Measurements from ENCODE around the gene LTO1. TPM values are rescaled to one million over a fixed set of nuclear protein-coding genes. Genes with fewer than 3 reads are reported as not detected.
"Not testable (repeated sequence)": the region's sequence is repeated elsewhere in the genome, so short reads cannot be mapped to it uniquely, and the experiment has no call there.

LTO1 gene
- total and polyA plus RNA-seq, 8 donors, result 18.0 to 45.3 (median 28.7) TPM

DNA sequence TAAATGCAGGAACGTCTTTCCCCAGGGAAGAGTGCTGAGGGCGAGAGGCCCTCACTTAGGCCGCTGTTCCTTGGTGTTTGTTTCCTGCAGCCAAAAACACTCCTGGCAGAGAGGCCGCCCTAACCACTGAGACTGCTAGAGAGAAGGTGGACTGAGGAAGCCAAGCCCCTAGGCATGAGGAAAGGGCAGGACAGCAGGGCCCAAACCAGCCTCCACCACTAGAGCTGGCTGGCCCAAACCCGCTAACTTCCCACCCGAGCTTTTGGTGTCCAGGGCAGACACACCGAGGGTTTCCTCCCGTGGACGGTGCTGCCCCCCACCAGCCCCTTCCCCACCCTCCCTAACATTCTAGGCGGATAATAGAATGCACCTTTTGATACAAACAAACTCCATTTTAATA is 22.7 kb upstream of the LTO1 start:
- no peaks in the 10 kb centered on the region for H3K36me3 ChIP-seq
- TF ChIP-seq, protein P1, sequence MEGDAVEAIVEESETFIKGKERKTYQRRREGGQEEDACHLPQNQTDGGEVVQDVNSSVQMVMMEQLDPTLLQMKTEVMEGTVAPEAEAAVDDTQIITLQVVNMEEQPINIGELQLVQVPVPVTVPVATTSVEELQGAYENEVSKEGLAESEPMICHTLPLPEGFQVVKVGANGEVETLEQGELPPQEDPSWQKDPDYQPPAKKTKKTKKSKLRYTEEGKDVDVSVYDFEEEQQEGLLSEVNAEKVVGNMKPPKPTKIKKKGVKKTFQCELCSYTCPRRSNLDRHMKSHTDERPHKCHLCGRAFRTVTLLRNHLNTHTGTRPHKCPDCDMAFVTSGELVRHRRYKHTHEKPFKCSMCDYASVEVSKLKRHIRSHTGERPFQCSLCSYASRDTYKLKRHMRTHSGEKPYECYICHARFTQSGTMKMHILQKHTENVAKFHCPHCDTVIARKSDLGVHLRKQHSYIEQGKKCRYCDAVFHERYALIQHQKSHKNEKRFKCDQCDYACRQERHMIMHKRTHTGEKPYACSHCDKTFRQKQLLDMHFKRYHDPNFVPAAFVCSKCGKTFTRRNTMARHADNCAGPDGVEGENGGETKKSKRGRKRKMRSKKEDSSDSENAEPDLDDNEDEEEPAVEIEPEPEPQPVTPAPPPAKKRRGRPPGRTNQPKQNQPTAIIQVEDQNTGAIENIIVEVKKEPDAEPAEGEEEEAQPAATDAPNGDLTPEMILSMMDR (IDR thresholded peaks at IDR 0.05), result no peak
- no peak overlapping the region for H3K27ac ChIP-seq
- H3K4me3 ChIP-seq, result no peak overlapping the region
- DNase-seq, result no peak
- intact Hi-C loops (cut with DNase I), result loop anchor here in 1 of 2 donors (10.0 kb wide), 1 partner anchor 497 kb away; no protein-coding TSS in a partner anchor
- H3K27me3 ChIP-seq, result peaks cover 20 to 90% of the 10 kb centered on the region in 2 donors
- no peak for ATAC-seq
- peaks cover 0 to 4% of the 10 kb centered on the region in 2 donors for H3K4me1 ChIP-seq
- no peaks in the 10 kb centered on the region for H3K9me3 ChIP-seq

DNA sequence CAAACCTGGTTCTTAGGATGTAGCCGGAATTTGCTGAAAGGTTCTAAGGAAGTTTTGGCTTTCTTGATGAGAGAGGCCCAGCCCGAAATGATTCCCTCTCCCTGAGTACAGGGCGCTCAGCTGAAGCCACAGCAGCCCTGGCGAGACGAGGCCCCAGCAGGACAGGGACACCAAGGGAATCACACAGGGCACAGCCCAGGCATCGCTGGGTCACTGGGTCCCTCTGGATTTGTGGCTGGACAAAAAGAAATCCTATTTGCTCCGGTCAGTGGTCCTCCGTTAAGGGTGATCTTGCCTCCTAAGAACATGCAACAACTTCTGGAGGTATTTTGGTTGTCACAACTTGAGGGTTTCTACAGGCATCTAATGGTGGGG is 22.3 kb upstream of the LTO1 start:
- intact Hi-C loops (cut with DNase I), result loop anchor here in 1 of 2 donors (10.0 kb wide), 1 partner anchor 497 kb away; no protein-coding TSS in a partner anchor
- DNase-seq, result no peak
- H3K36me3 ChIP-seq, result no peaks in the 10 kb centered on the region
- no peak overlapping the region for H3K27ac ChIP-seq
- no peak for ATAC-seq
- no peaks in the 10 kb centered on the region for H3K9me3 ChIP-seq
- TF ChIP-seq, protein P1 (IDR thresholded peaks at IDR 0.05), result no peak
- peaks cover 0 to 4% of the 10 kb centered on the region in 2 donors for H3K4me1 ChIP-seq
- H3K27me3 ChIP-seq, result peaks cover 16 to 86% of the 10 kb centered on the region in 2 donors
- H3K4me3 ChIP-seq, result no peak overlapping the region

DNA sequence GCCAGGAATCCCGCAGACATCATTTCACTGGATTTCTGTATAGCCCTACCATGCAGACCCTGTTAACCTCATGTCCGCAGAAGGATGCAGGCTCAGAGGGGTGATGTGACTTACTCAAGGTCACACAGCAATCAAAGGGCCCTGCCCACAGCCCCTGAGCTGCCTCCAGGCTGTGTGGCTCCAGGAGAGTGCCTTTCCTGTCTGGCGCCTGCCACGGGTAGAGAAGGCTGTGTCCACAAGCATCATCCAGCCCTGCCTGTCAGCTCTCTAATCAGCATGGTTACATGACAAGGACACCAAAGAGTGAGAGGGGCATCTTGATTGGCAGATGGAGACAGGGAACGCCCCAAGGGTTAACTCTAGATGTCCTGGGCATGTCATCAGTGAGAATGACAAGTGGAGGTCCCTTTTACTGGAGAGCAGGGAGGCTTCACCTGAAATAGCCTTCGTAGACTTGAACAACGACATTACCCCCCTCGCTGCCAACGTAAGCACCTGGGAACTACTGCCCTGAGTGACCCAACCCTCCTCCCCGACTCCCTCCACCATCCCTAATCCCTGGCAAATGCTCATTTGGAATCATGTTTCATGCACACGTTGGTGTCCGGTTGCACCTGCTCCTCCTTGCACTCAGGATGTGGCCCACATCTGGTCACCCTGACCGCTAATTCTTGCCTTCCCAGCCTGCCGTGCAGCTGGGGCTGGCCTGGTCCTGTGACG is 21.8 kb upstream of the LTO1 start:
- ATAC-seq (no peak), DNase-seq (no peak)
- Histone ChIP-seq H3K4me1 (peaks cover 0 to 4% of the 10 kb centered on the region in 2 donors), H3K27ac (no peak overlapping the region), H3K4me3 (no peak overlapping the region), H3K27me3 (peaks cover 11 to 80% of the 10 kb centered on the region in 2 donors), H3K9me3 (no peaks in the 10 kb centered on the region), H3K36me3 (no peaks in the 10 kb centered on the region)
- intact Hi-C loops (cut with DNase I), result loop anchor here in 1 of 2 donors (10.0 kb wide), 1 partner anchor 498 kb away; no protein-coding TSS in a partner anchor
- TF ChIP-seq, protein P1 (IDR thresholded peaks at IDR 0.05), result no peak

DNA sequence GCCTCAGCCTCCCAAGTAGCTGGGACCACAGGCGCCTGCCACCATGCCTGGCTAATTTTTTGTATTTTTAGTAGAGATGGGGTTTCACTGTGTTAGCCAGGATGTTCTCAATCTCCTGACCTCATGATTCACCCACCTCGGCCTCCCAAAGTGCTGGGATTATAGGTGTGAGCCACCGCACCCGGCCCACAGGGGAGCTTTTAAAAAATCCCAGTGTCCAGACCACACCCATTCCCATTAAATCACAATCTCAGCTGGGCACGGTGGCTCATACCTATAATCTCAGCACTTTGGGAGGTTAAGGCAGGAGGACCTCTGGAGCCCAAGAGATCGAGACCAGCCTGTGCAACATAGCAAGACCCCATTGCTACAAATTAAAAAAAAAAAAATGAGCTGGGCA is 20.8 kb upstream of the LTO1 start:
- not testable (repeated sequence) for ATAC-seq
- intact Hi-C loops (cut with DNase I), result loop anchor here in 1 of 2 donors (10.0 kb wide), 1 partner anchor 499 kb away; no protein-coding TSS in a partner anchor

DNA sequence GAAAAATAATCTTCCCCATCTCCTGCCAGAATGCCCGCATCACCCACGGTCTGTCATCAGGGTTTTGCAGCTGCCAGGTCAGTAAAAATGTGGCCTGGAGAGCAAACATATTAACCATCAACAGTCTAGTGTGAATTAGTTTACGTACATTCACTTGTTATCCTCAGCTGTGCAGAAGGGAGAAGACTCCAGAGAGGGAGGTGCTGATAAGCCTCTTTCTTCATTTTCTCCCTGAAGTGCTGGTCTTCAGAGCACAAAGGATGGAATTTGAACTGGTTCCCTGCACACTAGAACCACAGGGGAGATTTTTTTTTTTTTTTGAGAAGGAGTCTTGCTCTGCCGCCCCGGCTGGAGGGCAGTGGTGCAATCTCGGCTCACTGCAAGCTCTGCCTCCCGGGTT is 20.4 kb upstream of the LTO1 start:
- Histone ChIP-seq H3K27ac (no peak overlapping the region), H3K4me1 (peaks cover 0 to 2% of the 10 kb centered on the region in 2 donors), H3K4me3 (no peak overlapping the region), H3K9me3 (no peaks in the 10 kb centered on the region), H3K36me3 (no peaks in the 10 kb centered on the region), H3K27me3 (peaks cover 0 to 74% of the 10 kb centered on the region in 2 donors)
- intact Hi-C loops (cut with DNase I), result loop anchor here in 1 of 2 donors (10.0 kb wide), 1 partner anchor 499 kb away; no protein-coding TSS in a partner anchor
- DNase-seq, result no peak
- TF ChIP-seq, protein P1 (IDR thresholded peaks at IDR 0.05), result no peak
- no peak for ATAC-seq

More for the DNA sequence above, 20.8 kb upstream of the LTO1 start:
- H3K4me3 ChIP-seq, H3K4me1 ChIP-seq, H3K9me3 ChIP-seq, DNase-seq, H3K36me3 ChIP-seq, H3K27ac ChIP-seq: not testable (repeated sequence)
- peaks cover 2 to 77% of the 10 kb centered on the region in 2 donors for H3K27me3 ChIP-seq

Measured in left lung (tissue), 10 donors.